ENCODE data around the gene PAX8.

Gene PAX8

GRCh38 chr2:113235347-113236226 is 43.1 kb downstream of the PAX8 start:
- DNase-seq = peak; percentile 88

GRCh38 chr2:113234721-113235346 is 43.9 kb downstream of the PAX8 start:
- no peak for DNase-seq

- no peak for DNase-seq
These were observed 44.8 kb downstream of the PAX8 start for GRCh38 chr2:113233593-113234550.

- DNase-seq = no peak
These were observed 46.0 kb downstream of the PAX8 start for GRCh38 chr2:113232740-113233139.

GRCh38 chr2:113232123-113232522 is 46.6 kb downstream of the PAX8 start:
- DNase-seq = no peak

GRCh38 chr2:113231064-113231463 is 47.7 kb downstream of the PAX8 start:
- no peak for DNase-seq

GRCh38 chr2:113230531-113230930 is 48.2 kb downstream of the PAX8 start:
- no peak for DNase-seq

GRCh38 chr2:113229795-113230194 is 48.9 kb downstream of the PAX8 start:
- no peak for DNase-seq

GRCh38 chr2:113228991-113229716 is 49.6 kb downstream of the PAX8 start:
- DNase-seq = no peak

GRCh38 chr2:113228351-113228750 is 50.4 kb downstream of the PAX8 start:
- DNase-seq = no peak

GRCh38 chr2:113227698-113228097 is 51.0 kb downstream of the PAX8 start:
- DNase-seq = no peak

GRCh38 chr2:113227290-113227689 is 51.4 kb downstream of the PAX8 start:
- no peak for DNase-seq

GRCh38 chr2:113226462-113226861 is 52.3 kb downstream of the PAX8 start:
- DNase-seq = no peak

- DNase-seq = no peak
These were observed 53.2 kb downstream of the PAX8 start for GRCh38 chr2:113225263-113226259.

- no peak for DNase-seq
These were observed 54.0 kb downstream of the PAX8 start for GRCh38 chr2:113224647-113225236.

GRCh38 chr2:113223813-113224212 is 54.9 kb downstream of the PAX8 start:
- no peak for DNase-seq

GRCh38 chr2:113221846-113222245 is 56.9 kb downstream of the PAX8 start:
- no peak for DNase-seq

- DNase-seq = no peak
These were observed 57.6 kb downstream of the PAX8 start for GRCh38 chr2:113220970-113221708.

- no peak for DNase-seq
These were observed 58.7 kb downstream of the PAX8 start for GRCh38 chr2:113219889-113220641.

All from activated effector memory CD4-positive, alpha-beta T cell treated with anti-CD3 and anti-CD28 coated beads, Interleukin-2, amount 50 U/mL, for 16 hours (primary cell).